Measurements from ENCODE around the gene FNDC10.
"Not testable (repeated sequence)": the region's sequence is repeated elsewhere in the genome, so short reads cannot be mapped to it uniquely, and the experiment has no call there.

DNA sequence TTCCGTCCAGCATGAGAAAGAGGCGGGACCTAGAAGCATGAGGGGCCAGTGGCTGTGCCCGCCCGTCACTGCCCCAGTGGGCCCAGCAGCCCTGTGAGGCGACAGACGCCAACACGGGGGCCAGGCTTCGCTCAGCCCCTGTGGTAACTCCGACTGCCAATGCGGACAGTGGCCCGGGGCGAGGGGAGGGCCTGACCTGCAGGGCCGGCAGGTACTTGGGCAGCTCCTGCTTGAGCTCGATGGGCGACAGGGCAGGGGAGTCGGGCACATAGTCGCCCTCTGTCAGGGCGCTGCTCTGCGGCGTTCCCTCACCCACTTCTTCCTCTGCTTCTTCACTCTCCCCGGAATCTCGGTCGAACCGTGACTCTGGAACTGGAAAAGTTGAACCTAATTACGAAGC is 40.1 kb upstream of the FNDC10 start:
- TF ChIP-seq, protein P1, sequence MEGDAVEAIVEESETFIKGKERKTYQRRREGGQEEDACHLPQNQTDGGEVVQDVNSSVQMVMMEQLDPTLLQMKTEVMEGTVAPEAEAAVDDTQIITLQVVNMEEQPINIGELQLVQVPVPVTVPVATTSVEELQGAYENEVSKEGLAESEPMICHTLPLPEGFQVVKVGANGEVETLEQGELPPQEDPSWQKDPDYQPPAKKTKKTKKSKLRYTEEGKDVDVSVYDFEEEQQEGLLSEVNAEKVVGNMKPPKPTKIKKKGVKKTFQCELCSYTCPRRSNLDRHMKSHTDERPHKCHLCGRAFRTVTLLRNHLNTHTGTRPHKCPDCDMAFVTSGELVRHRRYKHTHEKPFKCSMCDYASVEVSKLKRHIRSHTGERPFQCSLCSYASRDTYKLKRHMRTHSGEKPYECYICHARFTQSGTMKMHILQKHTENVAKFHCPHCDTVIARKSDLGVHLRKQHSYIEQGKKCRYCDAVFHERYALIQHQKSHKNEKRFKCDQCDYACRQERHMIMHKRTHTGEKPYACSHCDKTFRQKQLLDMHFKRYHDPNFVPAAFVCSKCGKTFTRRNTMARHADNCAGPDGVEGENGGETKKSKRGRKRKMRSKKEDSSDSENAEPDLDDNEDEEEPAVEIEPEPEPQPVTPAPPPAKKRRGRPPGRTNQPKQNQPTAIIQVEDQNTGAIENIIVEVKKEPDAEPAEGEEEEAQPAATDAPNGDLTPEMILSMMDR (IDR thresholded peaks at IDR 0.05) = not testable (repeated sequence)
- TF ChIP-seq POLR2A, EP300 (IDR thresholded peaks at IDR 0.05): not testable (repeated sequence)
